IMR-90 (cell line): ENCODE measurements around the gene PPP2R1B. TPM values are rescaled to one million over a fixed set of nuclear protein-coding genes. Genes with fewer than 3 reads are reported as not detected.

Source experiments
- ATAC-seq: fragments of 200-7000 bp; cut with Tn5 transposase; 2 replicates; pipeline ENCODE4 v1.9.1; 2020; ENCODE audit warnings: low read depth, mild to moderate bottlenecking, moderate library complexity
- BruUV-seq: library from RNA; stranded (reverse); fragments of 400-500 nt; replicated peaks from 2 replicates; lab custom pipeline; 2021; lab: Mats Ljungman, UMichigan
- CTCF ChIA-PET: fragments of 300-600 bp; formaldehyde crosslinking; extraction: SDS; loops from one replicate; lab custom pipeline; 2021; ENCODE audit warnings: antibody characterized with exemption; lab: Yijun Ruan, JAX
- POLR2A ChIA-PET: fragments of 300-600 bp; sonication (Branson Sonifier 250); formaldehyde crosslinking; loops from one replicate; lab custom pipeline; 2022; ENCODE audit warnings: antibody characterized with exemption; ENCODE audit not compliant: unreplicated experiment; lab: Charles Lee
- DNase-seq: peaks from one replicate; pipeline ENCODE4 v3.0.0; 2013
- H2AFZ ChIP-seq: replicated peaks from 2 replicates; pipeline ENCODE3; 2013; ENCODE audit warnings: low read length, mild to moderate bottlenecking; ENCODE audit not compliant: poor library complexity
- H2AK5ac ChIP-seq: 2 replicates; pipeline ENCODE4 v1.6.1; 2013; ENCODE audit warnings: low read depth, low read length, inconsistent platforms
- H2AK9ac ChIP-seq: replicated peaks from 2 replicates; pipeline ENCODE3; 2013; ENCODE audit warnings: mild to moderate bottlenecking, low read depth, low read length, moderate library complexity; ENCODE audit not compliant: poor library complexity
- H2BK120ac ChIP-seq: 2 replicates; pipeline ENCODE4 v1.6.1; 2013; ENCODE audit warnings: low read depth, low read length, inconsistent platforms
- H2BK15ac ChIP-seq: 3 replicates; pipeline ENCODE4 v1.6.1; 2013; ENCODE audit warnings: low read depth, low read length, inconsistent platforms
- H2BK20ac ChIP-seq: 2 replicates; pipeline ENCODE4 v1.6.1; 2013; ENCODE audit warnings: low read depth, mild to moderate bottlenecking, inconsistent platforms, low read length, moderate library complexity
- H2BK5ac ChIP-seq: 2 replicates; pipeline ENCODE4 v1.6.1; 2013; ENCODE audit warnings: mild to moderate bottlenecking, low read depth, low read length, inconsistent platforms; ENCODE audit not compliant: poor library complexity, severe bottlenecking
- H3K14ac ChIP-seq: replicated peaks from 2 replicates; pipeline ENCODE4 v1.6.1; 2013; ENCODE audit warnings: low read depth, low read length, inconsistent platforms
- H3K18ac ChIP-seq: 2 replicates; pipeline ENCODE4 v1.6.1; 2013; ENCODE audit warnings: low read depth, low read length, control low read depth
- H3K23ac ChIP-seq: 2 replicates; pipeline ENCODE4 v1.6.1; 2013; ENCODE audit warnings: low read depth, low read length, inconsistent platforms
- H3K27ac ChIP-seq: 2 replicates; pipeline ENCODE4 v1.5.1; 2013; ENCODE audit warnings: mild to moderate bottlenecking, control low read depth, low read length; ENCODE audit not compliant: insufficient read depth
- H3K27me3 ChIP-seq: 2 replicates; pipeline ENCODE4 v1.6.1; 2013; ENCODE audit warnings: low read length; ENCODE audit not compliant: control insufficient read depth, insufficient read depth
- H3K36me3 ChIP-seq: 2 replicates; pipeline ENCODE4 v1.6.1; 2013; ENCODE audit warnings: low read length, mixed read lengths; ENCODE audit not compliant: control insufficient read depth, insufficient read depth
- H3K4ac ChIP-seq: 2 replicates; pipeline ENCODE4 v1.6.1; 2013; ENCODE audit warnings: low read depth, low read length, inconsistent platforms
- H3K4me1 ChIP-seq: 2 replicates; pipeline ENCODE4 v1.6.1; 2013; ENCODE audit warnings: low read length, mixed read lengths; ENCODE audit not compliant: control insufficient read depth, insufficient read depth
- H3K4me2 ChIP-seq: 2 replicates; pipeline ENCODE4 v1.6.1; 2013; ENCODE audit warnings: low read depth, mild to moderate bottlenecking, control low read depth, low read length, moderate library complexity
- H3K4me3 ChIP-seq: 2 replicates; pipeline ENCODE4 v1.5.1; 2013; ENCODE audit warnings: low read depth, mild to moderate bottlenecking, control low read depth, low read length, moderate library complexity; ENCODE audit not compliant: insufficient read depth
- H3K56ac ChIP-seq: 2 replicates; pipeline ENCODE4 v1.6.1; 2013; ENCODE audit warnings: low read length, inconsistent platforms; ENCODE audit not compliant: insufficient read depth; ENCODE audit errors: extremely low read depth
- H3K79me1 ChIP-seq, 2 experiments: 2 replicates each; pipeline ENCODE4 v1.6.1; 2013; ENCODE audit warnings: low read length in 2 of 2, inconsistent platforms in 1 of 2, low read depth in 1 of 2
- H3K9ac ChIP-seq: 2 replicates; pipeline ENCODE4 v1.6.1; 2013; ENCODE audit warnings: low read depth, low read length, control low read depth
- H3K9me1 ChIP-seq: 2 replicates; pipeline ENCODE4 v1.6.1; 2013; ENCODE audit warnings: low read length, inconsistent platforms; ENCODE audit not compliant: insufficient read depth
- H3K9me3 ChIP-seq: 2 replicates; pipeline ENCODE4 v1.6.1; 2013; ENCODE audit warnings: low read length; ENCODE audit not compliant: control insufficient read depth, insufficient read depth
- H4K20me1 ChIP-seq: 2 replicates; pipeline ENCODE4 v1.6.1; 2013; ENCODE audit warnings: low read length, inconsistent platforms; ENCODE audit not compliant: insufficient read depth
- H4K5ac ChIP-seq: 2 replicates; pipeline ENCODE4 v1.6.1; 2013; ENCODE audit warnings: mild to moderate bottlenecking, low read depth, low read length, control low read depth
- H4K8ac ChIP-seq, 2 experiments: 2 replicates each; pipeline ENCODE4 v1.6.1; 2013; ENCODE audit warnings: low read depth in 2 of 2, low read length in 2 of 2, control low read depth in 1 of 2, inconsistent platforms in 1 of 2
- H4K91ac ChIP-seq: 2 replicates; pipeline ENCODE4 v1.6.1; 2013; ENCODE audit warnings: low read depth, low read length, inconsistent platforms; ENCODE audit not compliant: insufficient read depth
- BHLHE40 ChIP-seq: fragments of 150-350 bp; IDR thresholded peaks from 2 replicates; pipeline ENCODE4 v1.6.1; 2016; ENCODE audit warnings: mild to moderate bottlenecking, low read depth, low read length
- CEBPB ChIP-seq: IDR thresholded peaks from 2 replicates; pipeline ENCODE4 v1.6.1; 2012; ENCODE audit warnings: low read depth, low read length, improper control_type of control experiment
- CHD1 ChIP-seq: IDR thresholded peaks from 2 replicates; pipeline ENCODE4 v1.6.1; 2012; ENCODE audit warnings: low read depth, low read length, improper control_type of control experiment
- CTCF ChIP-seq: conservative IDR thresholded peaks from 2 replicates; pipeline ENCODE4 v1.5.1; 2012; ENCODE audit warnings: mild to moderate bottlenecking, low read depth, low read length, improper control_type of control experiment
- ELK1 ChIP-seq: fragments of 150-350 bp; IDR thresholded peaks from 2 replicates; pipeline ENCODE4 v1.6.1; 2016; ENCODE audit warnings: low read depth, mild to moderate bottlenecking, low read length, moderate library complexity, borderline replicate concordance
- FOS ChIP-seq: fragments of 150-350 bp; IDR thresholded peaks from 2 replicates; pipeline ENCODE4 v1.6.1; 2016; ENCODE audit warnings: low read depth, low read length
- MAFK ChIP-seq: IDR thresholded peaks from 2 replicates; pipeline ENCODE4 v1.6.1; 2012; ENCODE audit warnings: low read depth, low read length, improper control_type of control experiment
- MAZ ChIP-seq: IDR thresholded peaks from 2 replicates; pipeline ENCODE4 v1.6.1; 2012; ENCODE audit warnings: low read depth, mild to moderate bottlenecking, low read length, improper control_type of control experiment, moderate library complexity, borderline replicate concordance
- MXI1 ChIP-seq: IDR thresholded peaks from 2 replicates; pipeline ENCODE4 v1.6.1; 2012; ENCODE audit warnings: low read depth, mild to moderate bottlenecking, low read length, moderate library complexity, borderline replicate concordance
- NFE2L2 ChIP-seq: fragments of 150-350 bp; IDR thresholded peaks from 2 replicates; pipeline ENCODE4 v1.6.1; 2016; ENCODE audit warnings: low read depth, mild to moderate bottlenecking, low read length
- POLR2A ChIP-seq: IDR thresholded peaks from 2 replicates; pipeline ENCODE4 v1.6.1; 2012; ENCODE audit warnings: mild to moderate bottlenecking, low read depth, low read length
- RAD21 ChIP-seq: IDR thresholded peaks from 2 replicates; pipeline ENCODE4 v1.6.1; 2012; ENCODE audit warnings: low read length, improper control_type of control experiment
- RCOR1 ChIP-seq: IDR thresholded peaks from 2 replicates; pipeline ENCODE4 v1.6.1; 2012; ENCODE audit warnings: mild to moderate bottlenecking, low read length, improper control_type of control experiment; ENCODE audit not compliant: insufficient replicate concordance
- RFX5 ChIP-seq: IDR thresholded peaks from 2 replicates; pipeline ENCODE4 v1.8.0; 2012; ENCODE audit warnings: low read depth, mild to moderate bottlenecking, low read length, moderate library complexity
- SMC3 ChIP-seq: fragments of 150-350 bp; IDR thresholded peaks from 2 replicates; pipeline ENCODE4 v1.6.1; 2016; ENCODE audit warnings: low read depth, mild to moderate bottlenecking, antibody characterized with exemption, low read length, moderate library complexity
- USF2 ChIP-seq: fragments of 150-350 bp; IDR thresholded peaks from 2 replicates; pipeline ENCODE4 v1.6.1; 2017; ENCODE audit warnings: mild to moderate bottlenecking, antibody characterized with exemption, low read length, low read depth
- WGBS, 2 experiments: methylation state at CpG; one replicate each; pipeline versions ENCODE4 v1.1.5 to v1.1.7; 2013; ENCODE audit warnings: missing lambda C conversion rate in 2 of 2; ENCODE audit not compliant: insufficient read length in 1 of 2; ENCODE audit errors: extremely low coverage in 2 of 2; 5-methylcytosine and 5-hydroxymethylcytosine counted together
- dilution Hi-C: fragments of 300-500 bp; cut with HindIII; formaldehyde crosslinking; loops from one replicate; pipeline ENCODE4 v1.14.3; 2018; ENCODE audit warnings: low sequenced_read_pairs; ENCODE audit not compliant: unreplicated experiment
- in situ Hi-C: fragments of 300-500 bp; cut with MboI; formaldehyde crosslinking; loops from 3 replicates; pipeline ENCODE4 v1.14.3; 2019; ENCODE audit warnings: low sequenced_read_pairs, inconsistent platforms, mixed read lengths
- intact Hi-C: fragments of 100-400 bp; cut with micrococcal nuclease; formaldehyde crosslinking; loops from 2 replicates; pipeline ENCODE4 v1.10.0; 2022
- polyA plus RNA-seq, 3 experiments: library from polyadenylated mRNA; depleted of rRNA; stranded (reverse); fragments of >200 nt; gene quantifications; 2 replicates each; pipeline ENCODE4 v1.2.3, GENCODE V29; 2012; ENCODE audit warnings: low replicate concordance in 1 of 3
- total RNA-seq: library from RNA; depleted of rRNA; stranded (reverse); fragments of >200 nt; gene quantifications from 2 replicates; pipeline ENCODE4 v1.2.3, GENCODE V29; 2012

PPP2R1B gene
- total and polyA plus RNA-seq, 2 of the 4 experiments (the other 2 are of a cell fraction): 23.0 to 62.9 TPM

- in situ Hi-C loops: no loop called here
- ChIA-PET POLR2A (no interaction called here), CTCF (interaction anchor here (0.6 to 1.6 kb wide), 2 partner anchors 12 to 38 kb away, joined by 3 read pairs; no protein-coding TSS in a partner anchor)
- Histone ChIP-seq H3K4me2 (no peak overlapping the region), H3K4me3 (no peak overlapping the region), H4K5ac (peak overlapping the region; percentile 3; the same call in 1 of the 2 replicates), H2BK120ac (no peak overlapping the region), H3K27ac (no peak overlapping the region), H3K9me3 (no peaks in the 10 kb centered on the region), H4K20me1 (peaks cover 3% of the 10 kb centered on the region; the same call in 1 of the 2 replicates), H4K91ac (no peak overlapping the region; the same call in 1 of the 2 replicates), H3K4me1 (peaks cover 14% of the 10 kb centered on the region), H3K79me1 (peaks cover 3 to 7% of the 10 kb centered on the region in 2 experiments; a peak in 2 of 4 replicates), H3K23ac (no peak overlapping the region), H2BK20ac (no peak overlapping the region), H2AFZ (no peak overlapping the region), H2AK5ac (no peak overlapping the region; the same call in 1 of the 2 replicates), H3K9ac (no peak overlapping the region), H2AK9ac (no peak overlapping the region), H3K56ac (no peak overlapping the region), H3K36me3 (no peaks in the 10 kb centered on the region), H3K27me3 (no peaks in the 10 kb centered on the region), H3K18ac (no peak overlapping the region; the same call in 1 of the 2 replicates), H3K4ac (no peak overlapping the region), H2BK15ac (no peak overlapping the region), H4K8ac (peak overlapping the region in 1 of 2 experiments; percentile 61; a peak in 1 of 4 replicates), H3K9me1 (0 out of 2 replicates have a peak, but pooled peaks cover 6% of the 10 kb centered on the region), H3K14ac (no peak overlapping the region), H2BK5ac (peak overlapping the region; percentile 95)
- WGBS, 2 experiments: no CpG with 5 or more reads among the region's 1 CpG
- dilution Hi-C loops: no loop called here
- no peak for ATAC-seq
- TF ChIP-seq RCOR1 (no peak), NFE2L2 (no peak), USF2 (no peak), CEBPB (no peak), CTCF (no peak), POLR2A (no peak), ELK1 (no peak), RFX5 (no peak), MXI1 (no peak), SMC3 (no peak), BHLHE40 (no peak), MAFK (no peak), RAD21 (no peak), FOS (no peak), MAZ (no peak), CHD1 (no peak)
- BruUV-seq: no TSS peak
- peak; percentile 23 for DNase-seq
- intact Hi-C loops: loop anchor here (5.0 kb wide), 1 partner anchor 33 kb away; no protein-coding TSS in a partner anchor
Measured at GRCh38 chr11:111815489-111815888, 49.3 kb upstream of the PPP2R1B start.
